ENCODE results near the gene RAD51B.

DNA sequence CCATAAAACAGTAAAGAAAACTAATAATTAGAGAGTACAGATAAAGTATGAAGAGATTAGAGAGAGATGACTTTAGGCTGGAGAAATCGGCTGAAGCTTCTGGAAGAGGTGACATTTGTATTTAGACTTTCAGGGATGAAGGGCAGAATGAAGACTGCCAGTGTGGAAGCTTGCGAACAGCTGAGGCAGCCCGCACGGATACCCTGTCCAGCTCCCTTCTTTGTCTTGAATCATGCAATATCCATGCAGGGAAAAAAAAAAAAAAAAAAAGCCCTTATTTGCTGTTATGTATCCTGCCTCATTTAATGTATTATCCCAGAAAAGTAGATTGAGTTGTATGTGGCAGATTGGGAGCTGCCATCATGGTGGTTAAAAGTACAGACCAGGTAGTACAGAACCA, 641.5 kb downstream of the RAD51B start:
- TF ChIP-seq, protein P1, sequence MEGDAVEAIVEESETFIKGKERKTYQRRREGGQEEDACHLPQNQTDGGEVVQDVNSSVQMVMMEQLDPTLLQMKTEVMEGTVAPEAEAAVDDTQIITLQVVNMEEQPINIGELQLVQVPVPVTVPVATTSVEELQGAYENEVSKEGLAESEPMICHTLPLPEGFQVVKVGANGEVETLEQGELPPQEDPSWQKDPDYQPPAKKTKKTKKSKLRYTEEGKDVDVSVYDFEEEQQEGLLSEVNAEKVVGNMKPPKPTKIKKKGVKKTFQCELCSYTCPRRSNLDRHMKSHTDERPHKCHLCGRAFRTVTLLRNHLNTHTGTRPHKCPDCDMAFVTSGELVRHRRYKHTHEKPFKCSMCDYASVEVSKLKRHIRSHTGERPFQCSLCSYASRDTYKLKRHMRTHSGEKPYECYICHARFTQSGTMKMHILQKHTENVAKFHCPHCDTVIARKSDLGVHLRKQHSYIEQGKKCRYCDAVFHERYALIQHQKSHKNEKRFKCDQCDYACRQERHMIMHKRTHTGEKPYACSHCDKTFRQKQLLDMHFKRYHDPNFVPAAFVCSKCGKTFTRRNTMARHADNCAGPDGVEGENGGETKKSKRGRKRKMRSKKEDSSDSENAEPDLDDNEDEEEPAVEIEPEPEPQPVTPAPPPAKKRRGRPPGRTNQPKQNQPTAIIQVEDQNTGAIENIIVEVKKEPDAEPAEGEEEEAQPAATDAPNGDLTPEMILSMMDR (IDR thresholded peaks at IDR 0.05), result no peak
- no peak for TF ChIP-seq EP300 (IDR thresholded peaks at IDR 0.05)
- TF ChIP-seq POLR2AphosphoS5 (IDR thresholded peaks at IDR 0.05), result no peak
- no peak for TF ChIP-seq POLR2A (IDR thresholded peaks at IDR 0.05)
